Effector memory CD4-positive, alpha-beta T cell (primary cell): ENCODE results near the gene NAA15.
A peak's percentile ranks its signal among the peaks of the same experiment; 100 is the strongest.

Experiments used
- DNase-seq, 3 donors: peaks; one replicate each; pipeline ENCODE4 v3.0.0-alpha.2; 2020
- H3K27ac ChIP-seq: 2 replicates; pipeline ENCODE4 v1.7.0; 2013; ENCODE audit warnings: mild to moderate bottlenecking, low read length, moderate library complexity; ENCODE audit not compliant: insufficient read depth, poor library complexity, severe bottlenecking
- H3K27me3 ChIP-seq: replicated peaks from 2 replicates; pipeline ENCODE4 v1.7.0; 2013; ENCODE audit warnings: mild to moderate bottlenecking, low read length; ENCODE audit not compliant: insufficient read depth, control insufficient read depth, poor library complexity, severe bottlenecking
- H3K36me3 ChIP-seq: 2 replicates; pipeline ENCODE4 v1.7.0; 2013; ENCODE audit warnings: mild to moderate bottlenecking, low read length, moderate library complexity; ENCODE audit not compliant: control insufficient read depth, insufficient read depth
- H3K4me1 ChIP-seq: 2 replicates; pipeline ENCODE4 v1.7.0; 2013; ENCODE audit warnings: low read length, mild to moderate bottlenecking; ENCODE audit not compliant: control insufficient read depth, insufficient read depth, poor library complexity, severe bottlenecking
- H3K4me3 ChIP-seq: 2 replicates; pipeline ENCODE4 v1.7.0; 2013; ENCODE audit warnings: low read length, low read depth, mild to moderate bottlenecking; ENCODE audit not compliant: insufficient read depth, poor library complexity, severe bottlenecking
- H3K9me3 ChIP-seq: 2 replicates; pipeline ENCODE4 v1.7.0; 2013; ENCODE audit warnings: mild to moderate bottlenecking, low read length, moderate library complexity; ENCODE audit not compliant: control insufficient read depth

NAA15 gene

GRCh38 chr4:139274790-139275189 is 26.5 kb upstream of the NAA15 start:
- H3K36me3 ChIP-seq, result no peaks in the 10 kb centered on the region
- peaks cover 25% of the 10 kb centered on the region for H3K27me3 ChIP-seq
- DNase-seq, result no peak
- no peak overlapping the region for H3K27ac ChIP-seq
- H3K4me3 ChIP-seq, result no peak overlapping the region
- peaks cover 11% of the 10 kb centered on the region for H3K4me1 ChIP-seq
- H3K9me3 ChIP-seq, result no peaks in the 10 kb centered on the region

DNA sequence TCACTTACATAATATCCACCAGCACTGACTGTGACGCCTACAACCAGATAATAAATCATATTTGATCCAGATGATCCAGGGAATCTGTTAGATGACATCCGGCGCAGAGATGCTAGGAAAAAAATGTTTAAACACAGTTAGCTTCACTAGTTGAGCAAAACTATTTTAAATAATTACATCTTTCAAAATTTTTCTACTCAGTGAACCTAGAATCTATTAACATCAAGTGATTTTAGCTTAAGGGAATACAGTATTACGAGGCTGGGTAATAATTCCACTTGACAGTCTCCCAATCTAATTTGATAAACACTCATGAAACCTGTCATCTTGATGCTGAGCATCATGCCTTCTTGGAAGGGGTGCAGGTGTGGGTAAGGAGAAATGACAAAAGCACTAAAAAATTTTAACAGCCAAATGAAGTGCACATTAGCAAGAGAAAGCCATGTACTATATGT is 26.0 kb upstream of the NAA15 start:
- Histone ChIP-seq H3K4me3 (no peak overlapping the region), H3K27ac (no peak overlapping the region), H3K27me3 (peaks cover 29% of the 10 kb centered on the region), H3K4me1 (peaks cover 12% of the 10 kb centered on the region), H3K36me3 (no peaks in the 10 kb centered on the region), H3K9me3 (no peaks in the 10 kb centered on the region)
- no peak for DNase-seq

GRCh38 chr4:139278485-139278884 is 22.8 kb upstream of the NAA15 start:
- Histone ChIP-seq H3K36me3 (no peaks in the 10 kb centered on the region), H3K27me3 (peaks cover 31% of the 10 kb centered on the region), H3K4me3 (no peak overlapping the region), H3K27ac (no peak overlapping the region), H3K4me1 (peaks cover 12% of the 10 kb centered on the region), H3K9me3 (no peaks in the 10 kb centered on the region)
- DNase-seq, result no peak

GRCh38 chr4:139278912-139279759 is 22.2 kb upstream of the NAA15 start:
- Histone ChIP-seq H3K36me3 (no peaks in the 10 kb centered on the region), H3K4me1 (peaks cover 12% of the 10 kb centered on the region), H3K9me3 (no peaks in the 10 kb centered on the region), H3K4me3 (peak overlapping the region; percentile 54), H3K27ac (no peak overlapping the region), H3K27me3 (peaks cover 31% of the 10 kb centered on the region)
- no peak for DNase-seq

- Histone ChIP-seq H3K4me3 (peak within 1 kb of the TSS; percentile 54), H3K4me1 (peaks cover 12% of the 10 kb centered on the region), H3K27ac (no peak within 1 kb of the TSS), H3K9me3 (no peaks in the 10 kb centered on the region), H3K27me3 (peaks cover 31% of the 10 kb centered on the region), H3K36me3 (no peaks in the 10 kb centered on the region)
- no peak for DNase-seq
Observed at GRCh38 chr4:139279760-139280620, 21.3 kb upstream of the NAA15 start, which contains the start of gene MGARP. TSS of gene MGARP (minus strand) at chr4:139280225. CDS start at chr4:139280158, 67 bp downstream.

DNA sequence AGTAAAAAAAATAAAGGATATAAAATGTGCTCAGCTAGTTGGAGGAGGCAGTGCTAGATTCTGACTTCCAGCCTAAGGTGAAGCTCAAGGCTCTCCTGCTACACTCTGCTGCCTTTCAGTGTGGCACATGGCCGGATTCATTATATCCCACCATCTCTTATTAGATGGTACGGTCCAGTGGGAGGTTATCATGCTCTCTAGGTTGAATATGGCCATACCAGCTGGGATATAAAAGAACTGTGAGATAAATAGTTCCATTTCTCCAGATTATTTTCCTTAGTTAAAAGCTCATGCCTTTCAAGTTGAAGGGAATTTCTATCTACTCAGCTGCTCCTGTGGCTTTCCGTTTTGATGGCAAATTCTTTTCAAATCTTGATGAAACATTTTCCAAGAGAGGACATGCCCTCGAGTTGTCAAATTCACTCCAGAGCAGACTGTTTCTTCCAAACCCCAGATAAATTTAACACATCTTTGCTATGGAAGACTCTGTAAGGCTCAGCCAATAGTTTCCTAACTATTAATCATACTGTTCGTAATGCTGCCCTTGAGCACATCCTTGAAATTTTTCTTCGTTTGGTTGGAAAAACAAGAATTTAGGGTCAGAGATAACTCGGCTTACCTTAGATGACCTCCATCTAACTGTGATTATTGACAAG is 19.1 kb upstream of the NAA15 start:
- H3K4me1 ChIP-seq, result peaks cover 12% of the 10 kb centered on the region
- DNase-seq, result no peak
- H3K36me3 ChIP-seq, result no peaks in the 10 kb centered on the region
- H3K9me3 ChIP-seq, result no peaks in the 10 kb centered on the region
- H3K27me3 ChIP-seq, result peaks cover 26% of the 10 kb centered on the region
- no peak overlapping the region for H3K27ac ChIP-seq
- no peak overlapping the region for H3K4me3 ChIP-seq

DNA sequence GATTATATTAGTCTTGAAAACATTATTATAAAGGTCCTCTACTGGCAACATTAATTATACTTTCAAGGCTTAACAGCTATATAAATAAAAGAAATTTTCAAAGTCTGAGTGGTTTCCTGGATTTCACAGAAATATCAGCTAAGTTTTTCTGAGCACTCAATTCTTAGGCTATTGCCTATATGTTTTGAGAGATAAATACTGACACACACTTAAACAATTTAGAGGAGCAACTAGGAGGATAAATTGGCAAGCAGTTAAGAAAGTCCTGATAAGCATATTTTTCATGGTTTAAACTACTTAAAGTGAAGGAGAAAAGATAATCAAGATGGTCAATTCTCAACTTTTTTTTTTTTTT is 18.6 kb upstream of the NAA15 start:
- DNase-seq, result no peak
- peaks cover 21% of the 10 kb centered on the region for H3K27me3 ChIP-seq
- H3K27ac ChIP-seq, result no peak overlapping the region
- H3K4me1 ChIP-seq, result peaks cover 12% of the 10 kb centered on the region
- H3K9me3 ChIP-seq, result no peaks in the 10 kb centered on the region
- H3K36me3 ChIP-seq, result no peaks in the 10 kb centered on the region
- no peak overlapping the region for H3K4me3 ChIP-seq

GRCh38 chr4:139286186-139286698 is 15.1 kb upstream of the NAA15 start:
- no peak for DNase-seq
- Histone ChIP-seq H3K4me1 (no peaks in the 10 kb centered on the region), H3K27me3 (no peaks in the 10 kb centered on the region), H3K9me3 (no peaks in the 10 kb centered on the region), H3K36me3 (no peaks in the 10 kb centered on the region), H3K4me3 (no peak overlapping the region), H3K27ac (no peak overlapping the region)

- Histone ChIP-seq H3K27ac (peak overlapping the region; percentile 92), H3K4me1 (peaks cover 17% of the 10 kb centered on the region), H3K36me3 (peaks cover 5% of the 10 kb centered on the region), H3K9me3 (no peaks in the 10 kb centered on the region), H3K4me3 (peak overlapping the region; percentile 96), H3K27me3 (no peaks in the 10 kb centered on the region)
- peak; percentile 86 to 95 (median 91) for DNase-seq
Observed at GRCh38 chr4:139295206-139295941, 5.9 kb upstream of the NAA15 start.
